ENCODE measurements around the gene ADIG.

The ADIG gene

GRCh38 chr20:38581013-38581412 is at the start of gene ADIG:
Gene ADIG (plus strand): TSS chr20:38581197. CDS start chr20:38581251, 54 bp downstream.
- H2AFZ ChIP-seq (ENCODE audit: low read depth): no peak within 1 kb of the TSS
- H3K79me2 ChIP-seq (ENCODE audit: insufficient read depth, low read depth): no peaks in the 10 kb centered on the region
- no peak within 1 kb of the TSS for H3K27ac ChIP-seq
- no peaks in the 10 kb centered on the region for H4K20me1 ChIP-seq (ENCODE audit: insufficient read depth)
- TF ChIP-seq CTCF (conservative IDR thresholded peaks at IDR 0.05; ENCODE audit: low read depth, low read length): no peak
- H3K36me3 ChIP-seq (ENCODE audit: insufficient read depth): no peaks in the 10 kb centered on the region
- no peak within 1 kb of the TSS for H3K4me3 ChIP-seq (IDR thresholded peaks at IDR 0.05; ENCODE audit: insufficient read depth, low read depth, low read length)
- no peak within 1 kb of the TSS for H3K9ac ChIP-seq
- H3K4me2 ChIP-seq: no peak within 1 kb of the TSS
- H3K27me3 ChIP-seq (ENCODE audit: insufficient read depth, low read depth): no peaks in the 10 kb centered on the region
- no peaks in the 10 kb centered on the region for H3K4me1 ChIP-seq (ENCODE audit: low read depth, poor library complexity, severe bottlenecking)

- H3K9ac ChIP-seq: no peak overlapping the region
These were observed 46.2 kb upstream of the ADIG start for GRCh38 chr20:38534756-38535155.

GRCh38 chr20:38536310-38536709 is 44.7 kb upstream of the ADIG start:
- no peak for TF ChIP-seq CTCF (conservative IDR thresholded peaks at IDR 0.05; ENCODE audit: low read depth, low read length)
- Histone ChIP-seq H3K4me2 (no peak overlapping the region), H3K4me1 (ENCODE audit: low read depth, poor library complexity, severe bottlenecking) (no peaks in the 10 kb centered on the region), H3K4me3 (IDR thresholded peaks at IDR 0.05; ENCODE audit: insufficient read depth, low read depth, low read length) (no peak overlapping the region), H3K27ac (no peak overlapping the region), H3K9ac (no peak overlapping the region), H3K79me2 (ENCODE audit: insufficient read depth, low read depth) (no peaks in the 10 kb centered on the region), H2AFZ (ENCODE audit: low read depth) (no peak overlapping the region), H3K27me3 (ENCODE audit: insufficient read depth, low read depth) (no peaks in the 10 kb centered on the region), H4K20me1 (ENCODE audit: insufficient read depth) (no peaks in the 10 kb centered on the region), H3K36me3 (ENCODE audit: insufficient read depth) (peaks cover 14% of the 10 kb centered on the region; the same call in 1 of the 2 replicates)

More at GRCh38 chr20:38534756-38535155, 46.2 kb upstream of the ADIG start:
- no peak for TF ChIP-seq CTCF (conservative IDR thresholded peaks at IDR 0.05; ENCODE audit: low read depth, low read length)
- H3K36me3 ChIP-seq (ENCODE audit: insufficient read depth): peaks cover 14% of the 10 kb centered on the region; the same call in 1 of the 2 replicates
- peaks cover 3% of the 10 kb centered on the region; the same call in 1 of the 2 replicates for H4K20me1 ChIP-seq (ENCODE audit: insufficient read depth)
- H2AFZ ChIP-seq (ENCODE audit: low read depth): no peak overlapping the region
- H3K4me3 ChIP-seq (IDR thresholded peaks at IDR 0.05; ENCODE audit: insufficient read depth, low read depth, low read length): no peak overlapping the region
- H3K27ac ChIP-seq: no peak overlapping the region
- H3K79me2 ChIP-seq (ENCODE audit: insufficient read depth, low read depth): no peaks in the 10 kb centered on the region
- H3K4me1 ChIP-seq (ENCODE audit: low read depth, poor library complexity, severe bottlenecking): no peaks in the 10 kb centered on the region
- H3K4me2 ChIP-seq: no peak overlapping the region
- no peaks in the 10 kb centered on the region for H3K27me3 ChIP-seq (ENCODE audit: insufficient read depth, low read depth)

DNA sequence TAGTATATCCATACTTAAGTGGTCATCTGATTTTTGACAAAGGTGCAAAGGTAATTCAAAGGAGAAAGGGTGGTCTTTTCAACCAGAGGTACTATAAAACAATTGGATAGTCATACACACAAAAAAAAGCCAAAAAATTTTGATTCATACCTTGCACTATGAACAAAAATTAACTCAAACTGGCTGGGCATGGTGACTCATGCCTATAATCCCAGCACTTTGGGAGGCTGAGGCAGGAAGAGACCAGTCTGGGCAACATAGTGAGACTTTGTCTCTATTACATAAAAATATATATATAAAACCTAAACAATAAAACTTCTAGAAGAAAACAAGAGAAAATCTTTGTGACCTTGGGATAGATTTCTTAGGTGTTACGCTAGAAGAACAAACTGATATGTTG is 43.8 kb upstream of the ADIG start:
- Histone ChIP-seq H3K36me3 (ENCODE audit: insufficient read depth) (peaks cover 14% of the 10 kb centered on the region; the same call in 1 of the 2 replicates), H3K4me2 (no peak overlapping the region), H2AFZ (ENCODE audit: low read depth) (no peak overlapping the region), H3K4me3 (IDR thresholded peaks at IDR 0.05; ENCODE audit: insufficient read depth, low read depth, low read length) (no peak overlapping the region), H3K9ac (no peak overlapping the region), H4K20me1 (ENCODE audit: insufficient read depth) (no peaks in the 10 kb centered on the region), H3K79me2 (ENCODE audit: insufficient read depth, low read depth) (no peaks in the 10 kb centered on the region), H3K27me3 (ENCODE audit: insufficient read depth, low read depth) (no peaks in the 10 kb centered on the region), H3K4me1 (ENCODE audit: low read depth, poor library complexity, severe bottlenecking) (no peaks in the 10 kb centered on the region), H3K27ac (no peak overlapping the region)
- no peak for TF ChIP-seq CTCF (conservative IDR thresholded peaks at IDR 0.05; ENCODE audit: low read depth, low read length)
